IMR-90 (cell line): ENCODE results near the gene TMEM269. TPM values are rescaled to one million over a fixed set of nuclear protein-coding genes. Genes with fewer than 3 reads are reported as not detected.
A peak's percentile ranks its signal among the peaks of the same experiment; 100 is the strongest.

ENCODE experiments used
- ATAC-seq: fragments of 200-7000 bp; cut with Tn5 transposase; 2 replicates; pipeline ENCODE4 v1.9.1; 2020; ENCODE audit warnings: low read depth, mild to moderate bottlenecking, moderate library complexity
- BruUV-seq: library from RNA; stranded (reverse); fragments of 400-500 nt; replicated peaks from 2 replicates; lab custom pipeline; 2021; lab: Mats Ljungman, UMichigan
- CTCF ChIA-PET: fragments of 300-600 bp; formaldehyde crosslinking; extraction: SDS; loops from one replicate; lab custom pipeline; 2021; ENCODE audit warnings: antibody characterized with exemption; lab: Yijun Ruan, JAX
- POLR2A ChIA-PET: fragments of 300-600 bp; sonication (Branson Sonifier 250); formaldehyde crosslinking; loops from one replicate; lab custom pipeline; 2022; ENCODE audit warnings: antibody characterized with exemption; ENCODE audit not compliant: unreplicated experiment; lab: Charles Lee
- DNase-seq: peaks from one replicate; pipeline ENCODE4 v3.0.0; 2013
- H2AFZ ChIP-seq: replicated peaks from 2 replicates; pipeline ENCODE3; 2013; ENCODE audit warnings: low read length, mild to moderate bottlenecking; ENCODE audit not compliant: poor library complexity
- H2AK5ac ChIP-seq: 2 replicates; pipeline ENCODE4 v1.6.1; 2013; ENCODE audit warnings: low read depth, low read length, inconsistent platforms
- H2AK9ac ChIP-seq: replicated peaks from 2 replicates; pipeline ENCODE3; 2013; ENCODE audit warnings: mild to moderate bottlenecking, low read depth, low read length, moderate library complexity; ENCODE audit not compliant: poor library complexity
- H2BK120ac ChIP-seq: 2 replicates; pipeline ENCODE4 v1.6.1; 2013; ENCODE audit warnings: low read depth, low read length, inconsistent platforms
- H2BK15ac ChIP-seq: 3 replicates; pipeline ENCODE4 v1.6.1; 2013; ENCODE audit warnings: low read depth, low read length, inconsistent platforms
- H2BK20ac ChIP-seq: 2 replicates; pipeline ENCODE4 v1.6.1; 2013; ENCODE audit warnings: low read depth, mild to moderate bottlenecking, inconsistent platforms, low read length, moderate library complexity
- H2BK5ac ChIP-seq: 2 replicates; pipeline ENCODE4 v1.6.1; 2013; ENCODE audit warnings: mild to moderate bottlenecking, low read depth, low read length, inconsistent platforms; ENCODE audit not compliant: poor library complexity, severe bottlenecking
- H3K14ac ChIP-seq: replicated peaks from 2 replicates; pipeline ENCODE4 v1.6.1; 2013; ENCODE audit warnings: low read depth, low read length, inconsistent platforms
- H3K18ac ChIP-seq: 2 replicates; pipeline ENCODE4 v1.6.1; 2013; ENCODE audit warnings: low read depth, low read length, control low read depth
- H3K23ac ChIP-seq: 2 replicates; pipeline ENCODE4 v1.6.1; 2013; ENCODE audit warnings: low read depth, low read length, inconsistent platforms
- H3K27ac ChIP-seq: 2 replicates; pipeline ENCODE4 v1.5.1; 2013; ENCODE audit warnings: mild to moderate bottlenecking, control low read depth, low read length; ENCODE audit not compliant: insufficient read depth
- H3K27me3 ChIP-seq: 2 replicates; pipeline ENCODE4 v1.6.1; 2013; ENCODE audit warnings: low read length; ENCODE audit not compliant: control insufficient read depth, insufficient read depth
- H3K36me3 ChIP-seq: 2 replicates; pipeline ENCODE4 v1.6.1; 2013; ENCODE audit warnings: low read length, mixed read lengths; ENCODE audit not compliant: control insufficient read depth, insufficient read depth
- H3K4ac ChIP-seq: 2 replicates; pipeline ENCODE4 v1.6.1; 2013; ENCODE audit warnings: low read depth, low read length, inconsistent platforms
- H3K4me1 ChIP-seq: 2 replicates; pipeline ENCODE4 v1.6.1; 2013; ENCODE audit warnings: low read length, mixed read lengths; ENCODE audit not compliant: control insufficient read depth, insufficient read depth
- H3K4me2 ChIP-seq: 2 replicates; pipeline ENCODE4 v1.6.1; 2013; ENCODE audit warnings: low read depth, mild to moderate bottlenecking, control low read depth, low read length, moderate library complexity
- H3K4me3 ChIP-seq: 2 replicates; pipeline ENCODE4 v1.5.1; 2013; ENCODE audit warnings: low read depth, mild to moderate bottlenecking, control low read depth, low read length, moderate library complexity; ENCODE audit not compliant: insufficient read depth
- H3K56ac ChIP-seq: 2 replicates; pipeline ENCODE4 v1.6.1; 2013; ENCODE audit warnings: low read length, inconsistent platforms; ENCODE audit not compliant: insufficient read depth; ENCODE audit errors: extremely low read depth
- H3K79me1 ChIP-seq, 2 experiments: 2 replicates each; pipeline ENCODE4 v1.6.1; 2013; ENCODE audit warnings: low read length in 2 of 2, inconsistent platforms in 1 of 2, low read depth in 1 of 2
- H3K9ac ChIP-seq: 2 replicates; pipeline ENCODE4 v1.6.1; 2013; ENCODE audit warnings: low read depth, low read length, control low read depth
- H3K9me1 ChIP-seq: 2 replicates; pipeline ENCODE4 v1.6.1; 2013; ENCODE audit warnings: low read length, inconsistent platforms; ENCODE audit not compliant: insufficient read depth
- H3K9me3 ChIP-seq: 2 replicates; pipeline ENCODE4 v1.6.1; 2013; ENCODE audit warnings: low read length; ENCODE audit not compliant: control insufficient read depth, insufficient read depth
- H4K20me1 ChIP-seq: 2 replicates; pipeline ENCODE4 v1.6.1; 2013; ENCODE audit warnings: low read length, inconsistent platforms; ENCODE audit not compliant: insufficient read depth
- H4K5ac ChIP-seq: 2 replicates; pipeline ENCODE4 v1.6.1; 2013; ENCODE audit warnings: mild to moderate bottlenecking, low read depth, low read length, control low read depth
- H4K8ac ChIP-seq, 2 experiments: 2 replicates each; pipeline ENCODE4 v1.6.1; 2013; ENCODE audit warnings: low read depth in 2 of 2, low read length in 2 of 2, control low read depth in 1 of 2, inconsistent platforms in 1 of 2
- H4K91ac ChIP-seq: 2 replicates; pipeline ENCODE4 v1.6.1; 2013; ENCODE audit warnings: low read depth, low read length, inconsistent platforms; ENCODE audit not compliant: insufficient read depth
- CHD1 ChIP-seq: IDR thresholded peaks from 2 replicates; pipeline ENCODE4 v1.6.1; 2012; ENCODE audit warnings: low read depth, low read length, improper control_type of control experiment
- CTCF ChIP-seq: conservative IDR thresholded peaks from 2 replicates; pipeline ENCODE4 v1.5.1; 2012; ENCODE audit warnings: mild to moderate bottlenecking, low read depth, low read length, improper control_type of control experiment
- ELK1 ChIP-seq: fragments of 150-350 bp; IDR thresholded peaks from 2 replicates; pipeline ENCODE4 v1.6.1; 2016; ENCODE audit warnings: low read depth, mild to moderate bottlenecking, low read length, moderate library complexity, borderline replicate concordance
- FOS ChIP-seq: fragments of 150-350 bp; IDR thresholded peaks from 2 replicates; pipeline ENCODE4 v1.6.1; 2016; ENCODE audit warnings: low read depth, low read length
- MAFK ChIP-seq: IDR thresholded peaks from 2 replicates; pipeline ENCODE4 v1.6.1; 2012; ENCODE audit warnings: low read depth, low read length, improper control_type of control experiment
- MAZ ChIP-seq: IDR thresholded peaks from 2 replicates; pipeline ENCODE4 v1.6.1; 2012; ENCODE audit warnings: low read depth, mild to moderate bottlenecking, low read length, improper control_type of control experiment, moderate library complexity, borderline replicate concordance
- MXI1 ChIP-seq: IDR thresholded peaks from 2 replicates; pipeline ENCODE4 v1.6.1; 2012; ENCODE audit warnings: low read depth, mild to moderate bottlenecking, low read length, moderate library complexity, borderline replicate concordance
- RFX5 ChIP-seq: IDR thresholded peaks from 2 replicates; pipeline ENCODE4 v1.8.0; 2012; ENCODE audit warnings: low read depth, mild to moderate bottlenecking, low read length, moderate library complexity
- WGBS, 2 experiments: methylation state at CpG; one replicate each; pipeline versions ENCODE4 v1.1.5 to v1.1.7; 2013; ENCODE audit warnings: missing lambda C conversion rate in 2 of 2; ENCODE audit not compliant: insufficient read length in 1 of 2; ENCODE audit errors: extremely low coverage in 2 of 2; 5-methylcytosine and 5-hydroxymethylcytosine counted together
- dilution Hi-C: fragments of 300-500 bp; cut with HindIII; formaldehyde crosslinking; loops from one replicate; pipeline ENCODE4 v1.14.3; 2018; ENCODE audit warnings: low sequenced_read_pairs; ENCODE audit not compliant: unreplicated experiment
- in situ Hi-C: fragments of 300-500 bp; cut with MboI; formaldehyde crosslinking; loops from 3 replicates; pipeline ENCODE4 v1.14.3; 2019; ENCODE audit warnings: low sequenced_read_pairs, inconsistent platforms, mixed read lengths
- intact Hi-C: fragments of 100-400 bp; cut with micrococcal nuclease; formaldehyde crosslinking; loops from 2 replicates; pipeline ENCODE4 v1.10.0; 2022
- polyA plus RNA-seq, 3 experiments: library from polyadenylated mRNA; depleted of rRNA; stranded (reverse); fragments of >200 nt; gene quantifications; 2 replicates each; pipeline ENCODE4 v1.2.3, GENCODE V29; 2012; ENCODE audit warnings: low replicate concordance in 1 of 3
- total RNA-seq: library from RNA; depleted of rRNA; stranded (reverse); fragments of >200 nt; gene quantifications from 2 replicates; pipeline ENCODE4 v1.2.3, GENCODE V29; 2012

The TMEM269 gene
- total and polyA plus RNA-seq, 2 of the 4 experiments (the other 2 are of a cell fraction), result not detected

- Histone ChIP-seq H3K4me3 (no peak overlapping the region), H2AK9ac (peak overlapping the region; percentile 37), H3K4ac (no peak overlapping the region), H4K91ac (no peak overlapping the region), H3K4me1 (no peaks in the 10 kb centered on the region), H4K5ac (no peak overlapping the region), H3K56ac (no peak overlapping the region), H3K9me3 (no peaks in the 10 kb centered on the region), H3K27me3 (no peaks in the 10 kb centered on the region), H2BK15ac (no peak overlapping the region), H2BK20ac (no peak overlapping the region), H3K27ac (no peak overlapping the region), H3K4me2 (no peak overlapping the region), H2BK120ac (no peak overlapping the region), H2AFZ (no peak overlapping the region), H2BK5ac (no peak overlapping the region), H4K20me1 (no peaks in the 10 kb centered on the region), H3K79me1 (no peaks in the 10 kb centered on the region), H3K36me3 (peaks cover 6% of the 10 kb centered on the region), H3K23ac (no peak overlapping the region), H3K9ac (no peak overlapping the region), H3K9me1 (peaks cover 6% of the 10 kb centered on the region), H3K14ac (no peak overlapping the region), H4K8ac (no peak overlapping the region), H2AK5ac (no peak overlapping the region), H3K18ac (no peak overlapping the region)
- 100% methylated on average over 1 of the region's 2 CpGs; no CpG with 5 or more reads in 1 of the 2 experiments for WGBS, 2 experiments
- DNase-seq, result no peak
- TF ChIP-seq MAFK, result no peak
- TF ChIP-seq RFX5, result no peak
- TF ChIP-seq MXI1, result no peak
- TF ChIP-seq CHD1, result no peak
- TF ChIP-seq CTCF, result no peak
- no peak for TF ChIP-seq MAZ
- no peak for TF ChIP-seq FOS
- no peak for TF ChIP-seq ELK1
- intact Hi-C loops (no loop called here), in situ Hi-C loops (no loop called here), dilution Hi-C loops (no loop called here)
- ChIA-PET CTCF (no interaction called here), POLR2A (no interaction called here)
- no peak for ATAC-seq
- no TSS peak for BruUV-seq
Measured at GRCh38 chr1:42835422-42835821, 50.6 kb downstream of the TMEM269 start.
